ENCODE measurements around the gene AGFG2. TPM values are rescaled to one million over a fixed set of nuclear protein-coding genes. Genes with fewer than 3 reads are reported as not detected.

AGFG2 gene
- total and polyA plus RNA-seq, 4 donors: 37.2 to 48.8 (median 42.3) TPM

GRCh38 chr7:100506356-100506923 is 32.6 kb upstream of the AGFG2 start (continued):
- TF ChIP-seq MAX (IDR thresholded peaks at IDR 0.05) (no peak), JUND (IDR thresholded peaks at IDR 0.05) (no peak), TAF1 (conservative IDR thresholded peaks at IDR 0.05) (no peak), GABPA (IDR thresholded peaks at IDR 0.05 in 1 of 2, conservative IDR thresholded peaks at IDR 0.05 in 1 of 2) (no peak), EGR1 (IDR thresholded peaks at IDR 0.05; ENCODE audit: low read depth in 2 of 2) (no peak), FOXA1 (IDR thresholded peaks at IDR 0.05) (no peak), RXRA (IDR thresholded peaks at IDR 0.05) (no peak), RAD21 (IDR thresholded peaks at IDR 0.05) (no peak)

GRCh38 chr7:100509231-100509630 is 29.8 kb upstream of the AGFG2 start:
- H3K4me1 ChIP-seq (ENCODE audit: control insufficient read depth in 4 of 4, insufficient read depth in 4 of 4, low read length in 3 of 4): no peaks in the 10 kb centered on the region
- TF ChIP-seq YY1 (IDR thresholded peaks at IDR 0.05) (no peak), GABPA (IDR thresholded peaks at IDR 0.05 in 1 of 2, conservative IDR thresholded peaks at IDR 0.05 in 1 of 2) (no peak), RAD21 (IDR thresholded peaks at IDR 0.05) (no peak), FOXA2 (IDR thresholded peaks at IDR 0.05) (no peak), SP1 (IDR thresholded peaks at IDR 0.05) (no peak), HNF4A (conservative IDR thresholded peaks at IDR 0.05) (no peak), JUND (IDR thresholded peaks at IDR 0.05) (no peak), ATF3 (IDR thresholded peaks at IDR 0.05) (no peak), REST (IDR thresholded peaks at IDR 0.05) (no peak), HNF4G (IDR thresholded peaks at IDR 0.05) (no peak), ZBTB33 (IDR thresholded peaks at IDR 0.05) (no peak), FOXA1 (IDR thresholded peaks at IDR 0.05) (no peak), NR2F2 (IDR thresholded peaks at IDR 0.05) (no peak), RXRA (IDR thresholded peaks at IDR 0.05) (no peak), MAX (IDR thresholded peaks at IDR 0.05) (no peak)
- H3K9ac ChIP-seq (ENCODE audit: low read depth in 1 of 2, low read length in 2 of 2): no peak overlapping the region
- no peak overlapping the region for H3K27ac ChIP-seq (ENCODE audit: low read depth in 1 of 2, low read length in 2 of 2)
- no peaks in the 10 kb centered on the region for H3K36me3 ChIP-seq (ENCODE audit: control insufficient read depth in 4 of 4, insufficient read depth in 3 of 4, low read depth in 1 of 4, low read length in 3 of 4)
- no peak for DNase-seq (ENCODE audit: low spot score)
- no peak overlapping the region for H3K4me3 ChIP-seq (ENCODE audit: low read depth in 1 of 3, low read length in 3 of 3)
- no peaks in the 10 kb centered on the region for H3K9me3 ChIP-seq (ENCODE audit: control insufficient read depth in 4 of 4, low read length in 3 of 4)
- no peaks in the 10 kb centered on the region for H3K27me3 ChIP-seq (ENCODE audit: control insufficient read depth in 4 of 4, insufficient read depth in 4 of 4, low read length in 3 of 4)
- WGBS: 88% methylated on average over 15 of the region's 15 CpGs

All from liver (tissue), 9 donors.